Measurements from ENCODE around the gene TBCD.

The TBCD gene

DNA sequence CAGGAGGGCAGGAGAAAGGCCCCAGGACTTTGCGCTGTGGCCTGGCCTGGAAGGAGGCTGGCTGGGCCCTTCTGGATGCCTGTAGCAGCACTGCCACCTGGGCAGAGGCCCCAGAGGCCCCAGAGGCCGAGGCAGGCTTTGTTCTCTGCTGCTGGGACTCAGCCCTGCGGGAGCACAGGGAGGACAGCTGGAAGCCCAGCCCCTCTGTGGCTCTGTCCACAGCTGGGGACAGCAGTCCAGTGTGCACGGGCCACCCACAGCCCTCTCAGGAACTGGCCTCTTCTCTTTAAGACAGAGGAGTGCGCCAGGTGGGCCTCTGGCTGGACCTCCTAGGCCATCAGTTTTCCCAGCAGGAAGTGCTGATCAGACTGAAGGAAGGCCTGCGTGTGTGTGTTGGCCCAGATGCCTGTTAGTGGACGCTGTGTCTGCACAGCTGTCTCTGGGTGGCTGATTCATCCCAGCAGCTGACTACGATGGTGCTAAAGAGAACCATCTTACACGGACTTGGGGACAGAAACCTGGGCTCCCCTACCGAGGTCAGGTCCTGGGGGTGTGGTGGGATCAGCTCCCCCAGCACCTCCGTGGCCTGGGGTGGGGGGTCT is 114.8 kb downstream of the TBCD start:
- peak overlapping the region in 8 of 11 experiments; percentile 1 to 47 (median 22); a peak in 9 of 22 replicates for H3K27ac ChIP-seq
- H3K9me3 ChIP-seq (replicated peaks in 1 of 11) = no peaks in the 10 kb centered on the region
- peak overlapping the region; percentile 88 to 100 (median 98) for H3K4me2 ChIP-seq
- H3K27me3 ChIP-seq = peaks cover 15 to 70% (median 21%) of the 10 kb centered on the region in 11 experiments; a peak in 20 of 22 replicates
- peak overlapping the region in 2 of 10 experiments; percentile 4 to 36; a peak in 4 of 20 replicates for H3K4me3 ChIP-seq
- peaks cover 97 to 100% (median 100%) of the 10 kb centered on the region in 10 experiments for H3K4me1 ChIP-seq
- no peak for TF ChIP-seq Cebpa-rat (IDR thresholded peaks at IDR 0.05)
- peak overlapping the region in 9 of 11 experiments; percentile 9 to 75 (median 39); a peak in 14 of 22 replicates for H3K9ac ChIP-seq
- peaks cover 39 to 100% (median 94%) of the 10 kb centered on the region in 11 experiments; a peak in 21 of 22 replicates for H4K20me1 ChIP-seq
- H3K36me3 ChIP-seq = peaks cover 0 to 17% (median 8%) of the 10 kb centered on the region in 11 experiments; a peak in 15 of 22 replicates

- H3K27me3 ChIP-seq = peaks cover 15 to 81% (median 21%) of the 10 kb centered on the region in 11 experiments; a peak in 20 of 22 replicates
- peaks cover 42 to 100% (median 98%) of the 10 kb centered on the region in 11 experiments; a peak in 21 of 22 replicates for H4K20me1 ChIP-seq
- no peak for TF ChIP-seq Cebpa-rat (IDR thresholded peaks at IDR 0.05)
- H3K9ac ChIP-seq = peak overlapping the region in 8 of 11 experiments; percentile 3 to 75 (median 42); a peak in 12 of 22 replicates
- H3K36me3 ChIP-seq = peaks cover 0 to 21% (median 8%) of the 10 kb centered on the region in 11 experiments; a peak in 15 of 22 replicates
- H3K27ac ChIP-seq = peak overlapping the region in 5 of 11 experiments; percentile 9 to 47 (median 23); a peak in 7 of 22 replicates
- no peaks in the 10 kb centered on the region for H3K9me3 ChIP-seq (replicated peaks in 1 of 11)
- H3K4me1 ChIP-seq = peaks cover 99 to 100% (median 100%) of the 10 kb centered on the region in 10 experiments
- H3K4me3 ChIP-seq = peak overlapping the region in 5 of 10 experiments; percentile 7 to 41 (median 39); a peak in 6 of 20 replicates
- peak overlapping the region; percentile 88 to 100 (median 98) for H3K4me2 ChIP-seq
Observed at GRCh38 chr17:82867763-82868325, 116.0 kb downstream of the TBCD start.

DNA sequence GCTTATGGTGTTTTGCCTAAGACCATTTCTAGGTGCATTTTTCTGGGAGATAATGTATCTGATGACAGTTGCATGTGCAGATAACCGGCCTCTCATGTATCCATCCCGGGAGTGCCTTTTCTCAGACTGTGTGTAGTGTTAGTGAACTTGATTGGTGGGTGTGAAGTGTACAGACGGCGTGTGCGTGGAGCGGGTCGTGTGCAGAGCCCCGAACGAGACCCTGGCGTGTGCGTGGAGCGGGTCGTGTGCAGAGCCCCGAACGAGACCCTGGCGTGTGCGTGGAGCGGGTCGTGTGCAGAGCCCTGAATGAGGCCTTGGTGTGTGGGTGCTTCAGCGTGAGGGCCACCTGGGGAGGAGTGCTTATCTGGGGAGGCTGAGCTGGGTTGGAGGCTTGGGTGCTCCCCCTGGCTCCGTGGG is 116.9 kb downstream of the TBCD start:
- Histone ChIP-seq H3K9ac (peak overlapping the region in 7 of 11 experiments; percentile 52 to 75 (median 71); a peak in 14 of 22 replicates), H3K9me3 (replicated peaks in 1 of 11) (no peaks in the 10 kb centered on the region), H3K27me3 (peaks cover 15 to 90% (median 21%) of the 10 kb centered on the region in 11 experiments; a peak in 20 of 22 replicates), H4K20me1 (peaks cover 42 to 100% (median 98%) of the 10 kb centered on the region in 11 experiments; a peak in 21 of 22 replicates), H3K4me3 (peak overlapping the region in 7 of 10 experiments; percentile 27 to 52 (median 39); a peak in 9 of 20 replicates), H3K36me3 (peaks cover 0 to 22% (median 8%) of the 10 kb centered on the region in 11 experiments; a peak in 15 of 22 replicates), H3K4me2 (peak overlapping the region; percentile 76 to 100 (median 98)), H3K4me1 (peaks cover 99 to 100% (median 100%) of the 10 kb centered on the region in 10 experiments), H3K27ac (peak overlapping the region in 5 of 11 experiments; percentile 8 to 90 (median 80); a peak in 7 of 22 replicates)
- no peak for TF ChIP-seq Cebpa-rat (IDR thresholded peaks at IDR 0.05)

GRCh38 chr17:82869536-82869935 is 117.7 kb downstream of the TBCD start:
- TF ChIP-seq Cebpa-rat (IDR thresholded peaks at IDR 0.05) = no peak
- H3K4me1 ChIP-seq = peaks cover 93 to 100% (median 100%) of the 10 kb centered on the region in 10 experiments
- peaks cover 42 to 100% (median 99%) of the 10 kb centered on the region in 11 experiments; a peak in 21 of 22 replicates for H4K20me1 ChIP-seq
- peak overlapping the region in 7 of 10 experiments; percentile 27 to 52 (median 40); a peak in 14 of 20 replicates for H3K4me3 ChIP-seq
- peaks cover 0 to 30% (median 8%) of the 10 kb centered on the region in 11 experiments; a peak in 15 of 22 replicates for H3K36me3 ChIP-seq
- peak overlapping the region; percentile 76 to 100 (median 98) for H3K4me2 ChIP-seq
- H3K9me3 ChIP-seq (replicated peaks in 1 of 11) = no peaks in the 10 kb centered on the region
- H3K9ac ChIP-seq = peak overlapping the region in 10 of 11 experiments; percentile 12 to 75 (median 61); a peak in 17 of 22 replicates
- H3K27ac ChIP-seq = peak overlapping the region in 8 of 11 experiments; percentile 48 to 90 (median 74); a peak in 15 of 22 replicates
- peaks cover 15 to 98% (median 27%) of the 10 kb centered on the region in 11 experiments; a peak in 20 of 22 replicates for H3K27me3 ChIP-seq

- peaks cover 42 to 100% (median 95%) of the 10 kb centered on the region in 11 experiments; a peak in 21 of 22 replicates for H4K20me1 ChIP-seq
- peak overlapping the region in 9 of 11 experiments; percentile 12 to 75 (median 62); a peak in 16 of 22 replicates for H3K9ac ChIP-seq
- no peaks in the 10 kb centered on the region for H3K9me3 ChIP-seq (replicated peaks in 1 of 11)
- no peak for TF ChIP-seq Cebpa-rat (IDR thresholded peaks at IDR 0.05)
- peak overlapping the region in 8 of 11 experiments; percentile 48 to 90 (median 74); a peak in 15 of 22 replicates for H3K27ac ChIP-seq
- peak overlapping the region; percentile 76 to 100 (median 98) for H3K4me2 ChIP-seq
- H3K4me1 ChIP-seq = peaks cover 88 to 100% (median 100%) of the 10 kb centered on the region in 10 experiments
- H3K4me3 ChIP-seq = peak overlapping the region in 7 of 10 experiments; percentile 27 to 52 (median 40); a peak in 14 of 20 replicates
- peaks cover under 1 to 31% (median 8%) of the 10 kb centered on the region in 11 experiments; a peak in 16 of 22 replicates for H3K36me3 ChIP-seq
- peaks cover 15 to 98% (median 28%) of the 10 kb centered on the region in 11 experiments; a peak in 20 of 22 replicates for H3K27me3 ChIP-seq
Observed at GRCh38 chr17:82870091-82870491, 118.2 kb downstream of the TBCD start.

DNA sequence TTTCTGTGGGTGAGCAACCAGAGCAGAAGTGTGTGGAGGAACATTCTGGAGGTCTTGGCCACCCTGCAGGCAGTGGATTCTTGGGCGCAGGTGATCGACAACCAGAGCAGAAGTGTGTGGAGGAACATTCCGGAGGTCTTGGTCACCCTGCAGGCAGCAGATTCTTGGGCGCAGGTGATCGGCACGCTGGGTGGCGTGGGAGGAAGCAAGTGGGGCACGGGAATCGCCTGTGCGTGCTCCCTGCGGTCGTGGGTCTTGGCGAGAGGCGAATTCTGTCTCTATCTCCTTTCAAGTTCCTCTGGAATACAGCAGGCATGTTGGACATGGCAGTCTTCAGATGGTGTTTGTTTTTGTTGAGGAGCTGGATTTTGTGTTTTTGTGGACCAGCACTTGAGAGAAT is 118.7 kb downstream of the TBCD start:
- peaks cover 15 to 94% (median 28%) of the 10 kb centered on the region in 11 experiments; a peak in 20 of 22 replicates for H3K27me3 ChIP-seq
- peaks cover 87 to 100% (median 100%) of the 10 kb centered on the region in 10 experiments for H3K4me1 ChIP-seq
- H3K9me3 ChIP-seq (replicated peaks in 1 of 11) = no peaks in the 10 kb centered on the region
- H3K9ac ChIP-seq = peak overlapping the region in 9 of 11 experiments; percentile 25 to 75 (median 62); a peak in 17 of 22 replicates
- peak overlapping the region in 7 of 10 experiments; percentile 27 to 52 (median 40); a peak in 12 of 20 replicates for H3K4me3 ChIP-seq
- H3K27ac ChIP-seq = peak overlapping the region in 8 of 11 experiments; percentile 48 to 90 (median 74); a peak in 16 of 22 replicates
- H3K4me2 ChIP-seq = peak overlapping the region; percentile 76 to 100 (median 98)
- no peak for TF ChIP-seq Cebpa-rat (IDR thresholded peaks at IDR 0.05)
- peaks cover 42 to 100% (median 90%) of the 10 kb centered on the region in 11 experiments; a peak in 21 of 22 replicates for H4K20me1 ChIP-seq
- peaks cover 5 to 31% (median 12%) of the 10 kb centered on the region in 11 experiments; a peak in 18 of 22 replicates for H3K36me3 ChIP-seq

DNA sequence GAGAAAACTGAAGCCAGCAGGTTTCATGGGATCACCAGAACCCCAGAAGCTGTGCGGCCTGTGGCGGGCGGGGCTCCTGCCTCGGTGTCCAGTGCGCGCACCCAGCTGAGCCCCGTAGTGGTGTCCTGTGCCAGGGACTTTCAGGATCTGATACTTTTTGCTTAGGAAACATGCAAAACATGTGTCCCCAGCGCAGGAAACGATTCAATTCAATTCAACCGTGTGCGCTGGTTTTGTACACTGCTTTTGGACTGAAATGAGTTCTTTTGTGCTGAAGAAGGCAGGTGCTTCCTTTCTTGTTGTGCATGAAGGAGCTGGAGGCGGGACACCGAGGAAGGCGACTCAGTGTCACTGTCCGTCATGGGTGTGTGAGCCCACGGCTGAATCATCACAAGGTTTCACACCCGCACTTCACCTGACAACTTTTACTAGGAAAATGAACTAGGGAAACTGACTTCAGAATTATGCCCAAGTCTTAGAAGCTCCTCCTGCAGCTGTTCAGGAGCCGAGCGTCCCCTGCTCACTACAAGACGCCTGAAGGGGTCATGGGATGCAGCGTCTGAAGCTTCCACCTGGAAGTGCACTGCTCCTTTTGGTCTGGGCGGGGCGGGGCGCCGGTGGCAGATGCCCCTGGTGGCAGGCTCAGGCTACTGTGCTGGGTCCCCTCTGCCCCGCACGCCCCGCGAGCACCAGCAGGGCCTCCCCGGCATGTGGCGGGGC is 119.4 kb downstream of the TBCD start:
- Histone ChIP-seq H3K4me1 (peaks cover 87 to 100% (median 100%) of the 10 kb centered on the region in 10 experiments), H3K9ac (peak overlapping the region in 9 of 11 experiments; percentile 26 to 79 (median 66); a peak in 17 of 22 replicates), H3K27me3 (peaks cover 15 to 87% (median 28%) of the 10 kb centered on the region in 11 experiments; a peak in 20 of 22 replicates), H3K36me3 (peaks cover 5 to 31% (median 12%) of the 10 kb centered on the region in 11 experiments; a peak in 18 of 22 replicates), H4K20me1 (peaks cover 42 to 100% (median 84%) of the 10 kb centered on the region in 11 experiments; a peak in 21 of 22 replicates), H3K4me2 (peak overlapping the region; percentile 76 to 100 (median 98)), H3K9me3 (replicated peaks in 1 of 11) (no peaks in the 10 kb centered on the region), H3K4me3 (peak overlapping the region in 7 of 10 experiments; percentile 27 to 52 (median 40); a peak in 12 of 20 replicates), H3K27ac (peak overlapping the region in 9 of 11 experiments; percentile 55 to 90 (median 76); a peak in 18 of 22 replicates)
- 0 out of 22 replicates have a peak, but pooled peaks of 1 of the 11 experiments have one; percentile 26 for TF ChIP-seq Cebpa-rat (IDR thresholded peaks at IDR 0.05)

Data from BLaER1 treated with 17β-estradiol and CSF1 and Interleukin-3, amounts not matched to agents 10 nM and 100 nM (cell line).